ENCODE data around the gene TTC21B.

TTC21B gene

GRCh38 chr2:165876269-165876668 is 77.3 kb downstream of the TTC21B start:
- H3K27ac ChIP-seq (ENCODE audit: low read length), result no peak overlapping the region
- H3K4me2 ChIP-seq (ENCODE audit: low read depth, low read length), result no peak overlapping the region
- TF ChIP-seq CTCF (IDR thresholded peaks at IDR 0.05; ENCODE audit: low read length) (no peak), EZH2phosphoT487 (IDR thresholded peaks at IDR 0.05; ENCODE audit: low read length) (no peak), EZH2 (optimal IDR thresholded peaks at IDR 0.05; ENCODE audit: low read depth, low read length) (no peak)
- H3K9me2 ChIP-seq (replicated peaks; ENCODE audit: insufficient read depth, low read length), result no peaks in the 10 kb centered on the region
- H3K9me3 ChIP-seq (replicated peaks; ENCODE audit: insufficient read depth, low read length), result no peaks in the 10 kb centered on the region
- no peaks in the 10 kb centered on the region for H3K36me3 ChIP-seq (replicated peaks; ENCODE audit: insufficient read depth, low read length)
- H3K27me3 ChIP-seq (replicated peaks; ENCODE audit: insufficient read depth, low read length), result no peaks in the 10 kb centered on the region
- peaks cover 23% of the 10 kb centered on the region for H3F3A ChIP-seq (ENCODE audit: insufficient read depth, low read length)
- no peak overlapping the region for H3K4me3 ChIP-seq (ENCODE audit: low read length)
- H3K79me2 ChIP-seq (ENCODE audit: low read length), result no peaks in the 10 kb centered on the region
- H3K9ac ChIP-seq (ENCODE audit: low read length), result no peak overlapping the region
- H4K20me1 ChIP-seq (ENCODE audit: insufficient read depth, low read length), result no peaks in the 10 kb centered on the region
- H2AFZ ChIP-seq (ENCODE audit: low read length), result no peak overlapping the region
- DNase-seq, result no peak
- H3K4me1 ChIP-seq (ENCODE audit: low read length), result peaks cover 36% of the 10 kb centered on the region

GRCh38 chr2:165874445-165875039 is 79.0 kb downstream of the TTC21B start:
- no peaks in the 10 kb centered on the region for H3K79me2 ChIP-seq (ENCODE audit: low read length)
- peaks cover 23% of the 10 kb centered on the region for H3F3A ChIP-seq (ENCODE audit: insufficient read depth, low read length)
- H3K27ac ChIP-seq (ENCODE audit: low read length), result no peak overlapping the region
- no peaks in the 10 kb centered on the region for H3K36me3 ChIP-seq (replicated peaks; ENCODE audit: insufficient read depth, low read length)
- peaks cover 36% of the 10 kb centered on the region for H3K4me1 ChIP-seq (ENCODE audit: low read length)
- H3K9me2 ChIP-seq (replicated peaks; ENCODE audit: insufficient read depth, low read length), result no peaks in the 10 kb centered on the region
- no peak overlapping the region for H2AFZ ChIP-seq (ENCODE audit: low read length)
- H4K20me1 ChIP-seq (ENCODE audit: insufficient read depth, low read length), result no peaks in the 10 kb centered on the region
- no peak overlapping the region for H3K4me3 ChIP-seq (ENCODE audit: low read length)
- H3K27me3 ChIP-seq (replicated peaks; ENCODE audit: insufficient read depth, low read length), result no peaks in the 10 kb centered on the region
- H3K9me3 ChIP-seq (replicated peaks; ENCODE audit: insufficient read depth, low read length), result no peaks in the 10 kb centered on the region
- H3K4me2 ChIP-seq (ENCODE audit: low read depth, low read length), result peak overlapping the region; percentile 76
- peak; percentile 89 for DNase-seq
- TF ChIP-seq EZH2 (optimal IDR thresholded peaks at IDR 0.05; ENCODE audit: low read depth, low read length) (no peak), CTCF (IDR thresholded peaks at IDR 0.05; ENCODE audit: low read length) (peak; percentile 72)
- H3K9ac ChIP-seq (ENCODE audit: low read length), result no peak overlapping the region

- Histone ChIP-seq H3K27me3 (replicated peaks; ENCODE audit: insufficient read depth, low read length) (no peaks in the 10 kb centered on the region), H3K27ac (ENCODE audit: low read length) (no peak overlapping the region), H3K4me1 (ENCODE audit: low read length) (peaks cover 23% of the 10 kb centered on the region), H3K9me2 (replicated peaks; ENCODE audit: insufficient read depth, low read length) (no peaks in the 10 kb centered on the region), H3K9ac (ENCODE audit: low read length) (no peak overlapping the region), H3K36me3 (replicated peaks; ENCODE audit: insufficient read depth, low read length) (no peaks in the 10 kb centered on the region), H3F3A (ENCODE audit: insufficient read depth, low read length) (peaks cover 4% of the 10 kb centered on the region; the same call in 1 of the 2 replicates), H3K4me3 (ENCODE audit: low read length) (no peak overlapping the region), H4K20me1 (ENCODE audit: insufficient read depth, low read length) (no peaks in the 10 kb centered on the region), H3K79me2 (ENCODE audit: low read length) (no peaks in the 10 kb centered on the region), H3K4me2 (ENCODE audit: low read depth, low read length) (no peak overlapping the region), H3K9me3 (replicated peaks; ENCODE audit: insufficient read depth, low read length) (no peaks in the 10 kb centered on the region), H2AFZ (ENCODE audit: low read length) (no peak overlapping the region)
- DNase-seq, result no peak
- TF ChIP-seq CTCF (IDR thresholded peaks at IDR 0.05; ENCODE audit: low read length) (no peak), EZH2 (optimal IDR thresholded peaks at IDR 0.05; ENCODE audit: low read depth, low read length) (no peak), EZH2phosphoT487 (IDR thresholded peaks at IDR 0.05; ENCODE audit: low read length) (no peak)
Measured at GRCh38 chr2:165872101-165872791, 81.3 kb downstream of the TTC21B start.
